Osteoblast (primary cell): ENCODE measurements around the gene CCDC28A. TPM values are rescaled to one million over a fixed set of nuclear protein-coding genes. Genes with fewer than 3 reads are reported as not detected.

Source experiments
- DNase-seq: peaks from one replicate; pipeline ENCODE4 v3.0.0; 2011; ENCODE audit warnings: low spot score, mixed read lengths; ENCODE audit not compliant: insufficient read length; ENCODE audit errors: missing footprints
- H2AFZ ChIP-seq: 2 replicates; pipeline ENCODE4 v1.6.0; 2011; ENCODE audit warnings: mild to moderate bottlenecking, low read length
- H3K27ac ChIP-seq: 2 replicates; pipeline ENCODE4 v1.5.1; 2011; ENCODE audit warnings: mild to moderate bottlenecking, low read depth, low read length, moderate library complexity
- H3K27me3 ChIP-seq: 2 replicates; pipeline ENCODE4 v1.6.0; 2012; ENCODE audit warnings: mild to moderate bottlenecking, control low read depth, inconsistent platforms, low read length, moderate library complexity; ENCODE audit not compliant: insufficient read depth
- H3K36me3 ChIP-seq: 2 replicates; pipeline ENCODE4 v1.5.1; 2011; ENCODE audit warnings: mild to moderate bottlenecking, low read length, control low read depth, moderate library complexity; ENCODE audit not compliant: insufficient read depth
- H3K4me1 ChIP-seq: 2 replicates; pipeline ENCODE4 v1.5.1; 2011; ENCODE audit warnings: mild to moderate bottlenecking, low read length, control low read depth, moderate library complexity; ENCODE audit not compliant: insufficient read depth
- H3K4me2 ChIP-seq: 2 replicates; pipeline ENCODE4 v1.6.0; 2011; ENCODE audit warnings: mild to moderate bottlenecking, low read length; ENCODE audit not compliant: insufficient read depth
- H3K4me3 ChIP-seq: fragments of 200-600 bp; sonication (generic); 3 replicates; pipeline ENCODE4 v1.5.1; 2012; ENCODE audit warnings: mild to moderate bottlenecking, low read length, inconsistent platforms; ENCODE audit not compliant: insufficient read depth
- H3K79me2 ChIP-seq: 2 replicates; pipeline ENCODE4 v1.6.0; 2012; ENCODE audit warnings: mild to moderate bottlenecking, low read length, control low read depth, inconsistent platforms; ENCODE audit not compliant: insufficient read depth
- H3K9me3 ChIP-seq: 2 replicates; pipeline ENCODE4 v1.5.1; 2011; ENCODE audit warnings: low read depth, low read length, control low read depth
- H4K20me1 ChIP-seq: 2 replicates; pipeline ENCODE4 v1.6.0; 2012; ENCODE audit warnings: mild to moderate bottlenecking, low read length, control low read depth; ENCODE audit not compliant: insufficient read depth
- CTCF ChIP-seq: IDR thresholded peaks from 2 replicates; pipeline ENCODE4 v1.5.1; 2011; ENCODE audit warnings: mild to moderate bottlenecking, low read depth, low read length, moderate library complexity; ENCODE audit errors: extremely low read depth
- total RNA-seq: library from RNA; depleted of rRNA; stranded (reverse); fragments of >200 nt; gene quantifications from 2 replicates; pipeline ENCODE4 v1.2.3, GENCODE V29; 2012

CCDC28A gene
- total RNA-seq, 1 donor: 11.2 TPM

DNA sequence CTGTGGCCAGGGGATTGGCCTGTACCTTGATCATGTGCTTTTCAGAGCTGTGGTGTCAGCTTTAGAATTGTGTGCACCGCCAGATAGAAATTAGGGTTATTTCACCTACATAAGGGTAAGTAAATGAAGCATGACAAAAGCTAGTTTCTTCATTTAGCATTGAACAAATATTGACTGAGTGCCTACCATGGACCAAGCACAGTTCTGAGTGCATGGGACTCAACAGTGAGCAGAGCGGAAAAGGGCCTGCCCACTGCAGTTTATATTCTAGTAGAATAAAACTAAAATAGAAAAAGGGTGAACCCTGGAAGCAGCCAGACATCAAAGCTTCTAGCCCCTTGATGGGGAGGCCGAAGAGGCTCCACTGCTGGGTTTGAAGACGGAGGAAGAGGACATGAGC is 48.0 kb downstream of the CCDC28A start:
- no peak for TF ChIP-seq CTCF
- Histone ChIP-seq H3K4me2 (no peak overlapping the region), H3K27ac (no peak overlapping the region), H3K79me2 (no peaks in the 10 kb centered on the region), H2AFZ (no peak overlapping the region), H3K4me1 (peaks cover 9% of the 10 kb centered on the region), H3K36me3 (no peaks in the 10 kb centered on the region), H3K27me3 (no peaks in the 10 kb centered on the region), H4K20me1 (no peaks in the 10 kb centered on the region), H3K4me3 (no peak overlapping the region), H3K9me3 (no peaks in the 10 kb centered on the region)
- DNase-seq: no peak

DNA sequence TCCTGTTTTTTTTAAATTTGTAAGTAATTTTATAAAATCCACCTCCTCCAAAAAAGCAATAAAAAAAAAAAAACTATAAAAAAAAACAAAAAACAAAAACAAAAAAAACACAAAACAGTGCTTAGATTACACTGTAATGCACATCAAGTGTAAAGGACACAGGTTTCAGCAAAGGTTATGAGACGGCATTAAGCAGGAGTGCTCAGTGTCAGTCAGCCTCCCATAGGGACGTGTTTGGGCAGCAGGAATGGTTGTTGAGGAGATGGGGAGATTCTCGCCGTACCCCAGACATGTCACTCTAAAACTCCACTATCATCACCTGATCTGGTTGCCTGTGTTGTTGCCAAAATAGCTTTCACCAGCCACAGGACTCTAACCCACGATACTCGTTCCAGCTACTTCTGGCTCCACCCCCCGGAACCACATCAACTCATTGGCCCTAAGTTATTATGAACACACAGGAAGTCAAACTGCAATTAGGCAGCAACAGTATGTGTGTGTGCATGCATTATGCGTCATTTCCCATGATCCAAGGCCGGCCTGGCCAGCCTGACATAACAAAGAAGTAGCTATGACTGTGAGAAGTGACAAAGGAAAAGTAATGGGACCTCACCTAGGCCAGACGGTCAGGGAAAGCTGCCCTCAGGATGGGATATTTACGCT is 51.0 kb downstream of the CCDC28A start:
- no peaks in the 10 kb centered on the region for H3K79me2 ChIP-seq
- no peaks in the 10 kb centered on the region for H3K36me3 ChIP-seq
- H2AFZ ChIP-seq: peak overlapping the region; percentile 33
- no peaks in the 10 kb centered on the region for H4K20me1 ChIP-seq
- H3K9me3 ChIP-seq: no peaks in the 10 kb centered on the region
- H3K27me3 ChIP-seq: no peaks in the 10 kb centered on the region
- H3K4me2 ChIP-seq: no peak overlapping the region
- H3K4me1 ChIP-seq: no peaks in the 10 kb centered on the region
- no peak for DNase-seq
- no peak overlapping the region for H3K27ac ChIP-seq
- no peak for TF ChIP-seq CTCF
- no peak overlapping the region for H3K4me3 ChIP-seq

DNA sequence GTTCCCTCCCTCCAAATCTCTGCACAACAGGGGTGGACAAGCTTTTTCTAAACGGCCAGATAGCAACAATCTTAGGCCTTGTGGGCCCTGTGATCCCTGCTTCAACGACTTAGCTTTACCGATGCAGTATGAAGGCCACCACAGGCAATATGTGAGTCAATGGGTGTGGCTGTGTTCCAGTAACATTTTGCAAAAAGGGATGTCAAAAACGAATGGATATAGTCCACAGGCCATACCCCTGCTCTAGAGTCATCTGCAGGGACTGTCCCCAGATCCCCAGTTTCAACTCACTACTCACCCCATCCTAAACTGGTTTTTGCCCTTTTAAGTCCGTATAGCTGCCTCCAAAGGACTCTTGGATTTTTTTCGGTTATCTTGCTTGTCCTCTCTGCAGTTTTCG is 56.7 kb downstream of the CCDC28A start:
- Histone ChIP-seq H3K36me3 (no peaks in the 10 kb centered on the region), H3K4me1 (no peaks in the 10 kb centered on the region), H3K79me2 (no peaks in the 10 kb centered on the region), H3K9me3 (no peaks in the 10 kb centered on the region), H3K4me2 (no peak overlapping the region), H3K27ac (no peak overlapping the region), H4K20me1 (no peaks in the 10 kb centered on the region), H3K27me3 (no peaks in the 10 kb centered on the region), H2AFZ (no peak overlapping the region), H3K4me3 (no peak overlapping the region)
- no peak for DNase-seq
- no peak for TF ChIP-seq CTCF

- Histone ChIP-seq H3K4me1 (no peaks in the 10 kb centered on the region), H3K79me2 (no peaks in the 10 kb centered on the region), H3K9me3 (no peaks in the 10 kb centered on the region), H3K27ac (no peak overlapping the region), H3K36me3 (no peaks in the 10 kb centered on the region), H2AFZ (no peak overlapping the region), H3K27me3 (no peaks in the 10 kb centered on the region), H4K20me1 (no peaks in the 10 kb centered on the region), H3K4me2 (no peak overlapping the region), H3K4me3 (no peak overlapping the region)
- TF ChIP-seq CTCF: no peak
- no peak for DNase-seq
Measured at GRCh38 chr6:138832182-138832581, 58.6 kb downstream of the CCDC28A start.
